ENCODE data around the gene TXNRD1.

Gene TXNRD1

DNA sequence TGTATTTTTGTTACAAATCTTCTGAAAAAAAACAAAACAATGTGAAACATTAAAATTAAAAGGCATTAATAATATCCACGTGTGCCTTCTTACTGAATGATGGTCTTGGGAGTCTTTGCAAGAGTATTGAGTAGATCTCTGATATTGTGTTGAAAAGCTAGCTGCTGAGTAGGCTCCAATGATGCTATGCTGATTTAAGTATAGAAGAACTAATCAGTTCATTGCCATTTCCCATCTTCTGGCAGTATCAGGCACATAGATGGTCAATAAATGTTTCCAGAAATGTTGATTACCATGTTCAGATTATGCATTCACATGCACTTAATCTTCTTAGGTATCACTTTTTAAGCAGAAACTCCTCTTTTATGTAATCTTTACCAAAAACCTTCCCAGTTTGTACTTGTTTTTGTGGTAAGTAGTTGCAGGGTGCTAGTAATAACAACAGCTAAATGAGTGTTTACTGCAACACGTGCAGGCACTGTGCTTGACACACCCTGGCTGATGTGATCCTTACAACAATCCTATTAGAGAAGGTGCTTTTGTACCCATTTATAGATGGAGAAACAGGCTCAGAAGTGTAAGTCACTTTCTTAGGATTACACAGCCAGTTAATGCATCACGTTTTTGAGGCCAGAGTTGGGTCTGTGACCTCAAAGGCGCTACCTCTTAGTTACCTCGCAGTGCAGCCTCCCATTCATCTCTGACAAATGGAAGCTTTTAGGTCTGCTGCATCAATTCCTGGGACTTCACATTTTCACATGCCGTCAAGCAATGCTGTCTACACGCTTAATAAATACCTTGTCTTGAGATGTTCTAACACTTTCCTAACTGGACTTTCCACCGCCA lies 134.9 kb downstream of the TXNRD1 start:
- DNase-seq (ENCODE audit: low spot score): no peak

DNA sequence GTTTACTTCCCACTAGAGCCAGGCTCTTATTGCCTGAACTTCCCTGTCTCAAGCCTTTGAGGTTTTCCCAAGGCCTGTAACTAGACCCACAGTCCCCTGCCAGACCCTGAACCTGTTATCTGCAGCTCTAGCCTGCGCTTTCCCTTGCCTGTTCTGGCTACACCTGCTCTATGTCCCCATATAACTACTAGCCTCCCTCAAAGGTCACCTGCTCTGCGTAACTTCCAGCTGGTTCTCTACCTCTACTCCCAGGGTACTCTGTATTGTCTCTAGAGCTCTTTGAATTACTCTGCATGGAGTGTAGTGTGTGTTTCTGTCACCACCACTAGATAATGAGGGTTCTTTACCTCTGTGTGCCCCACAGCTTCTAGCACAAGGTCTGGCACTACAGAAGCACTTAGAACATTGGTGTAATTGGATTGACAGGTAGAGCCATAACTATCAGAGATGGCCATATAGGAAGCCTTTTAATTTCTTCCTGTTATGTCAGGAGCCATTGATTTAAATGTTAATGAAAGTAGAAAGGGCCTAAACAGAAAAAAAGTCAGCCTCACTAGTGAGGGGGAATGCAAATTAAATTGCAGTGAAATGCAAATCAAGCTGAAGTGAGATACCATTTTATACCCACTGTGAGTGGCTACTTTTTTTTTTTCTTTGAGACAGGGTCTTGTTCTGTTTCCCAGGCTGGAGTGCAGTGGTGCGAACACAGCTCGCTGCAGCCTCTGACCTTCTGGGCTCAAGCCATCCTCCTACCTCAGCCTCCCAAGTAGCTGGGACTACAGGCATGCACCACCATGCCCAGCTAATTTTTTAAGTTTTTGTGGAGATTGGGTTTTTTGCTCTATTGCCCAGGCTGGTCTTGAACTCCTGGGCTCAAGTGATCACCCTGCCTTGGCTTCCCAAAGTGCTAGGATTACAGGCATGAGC lies 135.7 kb downstream of the TXNRD1 start:
- no peak for DNase-seq (ENCODE audit: low spot score)

- DNase-seq (ENCODE audit: low spot score): no peak
Measured at GRCh38 chr12:104352106-104352713, 136.6 kb downstream of the TXNRD1 start.

- DNase-seq (ENCODE audit: low spot score): no peak
Measured at GRCh38 chr12:104353012-104353981, 137.7 kb downstream of the TXNRD1 start.

- DNase-seq (ENCODE audit: low spot score): no peak
Measured at GRCh38 chr12:104354167-104354867, 138.7 kb downstream of the TXNRD1 start.

DNA sequence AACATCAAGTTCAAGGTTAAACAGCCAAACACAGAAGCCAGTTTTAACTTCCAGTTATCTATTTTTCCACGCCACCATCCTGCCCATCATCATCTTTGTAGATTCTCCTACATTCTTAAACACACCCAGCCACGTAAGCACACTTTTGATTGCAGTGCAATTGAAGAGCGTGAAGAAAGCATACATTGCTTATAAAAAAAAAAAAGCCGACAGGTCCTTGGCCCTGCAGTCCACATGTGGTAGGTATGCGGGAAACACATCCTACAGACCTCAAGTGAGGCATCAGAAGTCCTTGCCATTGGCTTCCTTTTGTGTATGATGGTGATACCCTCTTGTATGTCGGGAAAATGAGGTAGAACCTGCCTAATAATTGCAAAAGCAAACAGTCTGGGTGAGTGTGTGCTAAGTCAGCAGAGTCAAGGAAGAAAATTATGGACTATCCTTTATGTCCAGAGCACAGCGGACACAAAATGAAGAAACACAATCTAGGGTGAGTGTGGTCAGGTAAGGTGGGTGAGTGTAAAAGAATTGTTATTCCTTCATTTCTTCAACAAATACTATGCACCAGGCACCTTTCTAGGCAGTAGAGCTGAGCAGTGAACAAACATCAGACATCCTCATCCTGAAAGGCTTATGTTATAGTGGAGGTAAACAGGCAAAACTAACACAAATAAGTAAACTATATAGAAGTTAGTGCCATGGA lies 139.4 kb downstream of the TXNRD1 start:
- no peak for DNase-seq (ENCODE audit: low spot score)

DNA sequence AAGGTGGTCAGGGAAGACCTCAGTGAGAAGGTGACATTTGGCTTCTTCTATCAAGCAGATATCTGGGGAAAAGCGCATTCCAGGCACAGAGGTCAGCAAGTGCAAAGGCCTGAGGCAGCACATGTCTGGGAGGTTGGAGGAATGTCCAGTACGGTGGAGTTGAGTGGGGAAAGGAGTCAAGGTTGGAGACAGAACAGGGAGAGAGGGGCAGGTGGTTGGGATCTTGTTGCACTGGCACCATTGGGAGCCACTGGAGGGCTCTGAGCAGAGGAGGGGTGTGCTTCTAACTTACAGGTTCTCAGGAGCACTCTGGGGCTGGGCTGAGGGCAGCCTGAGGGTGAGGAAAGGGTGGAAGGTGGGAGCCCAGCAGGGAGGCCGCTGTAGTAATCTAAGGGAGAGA lies 140.1 kb downstream of the TXNRD1 start:
- DNase-seq (ENCODE audit: low spot score): no peak

GRCh38 chr12:104356231-104357115 lies 140.9 kb downstream of the TXNRD1 start:
- DNase-seq (ENCODE audit: low spot score): no peak

- DNase-seq (ENCODE audit: low spot score): peak; percentile 45
Measured at GRCh38 chr12:104357421-104357952, 141.9 kb downstream of the TXNRD1 start.

GRCh38 chr12:104358353-104359003 lies 142.9 kb downstream of the TXNRD1 start:
- peak; percentile 49 for DNase-seq (ENCODE audit: low spot score)

GRCh38 chr12:104359216-104359615 lies 143.6 kb downstream of the TXNRD1 start:
- DNase-seq (ENCODE audit: low spot score): no peak

DNA sequence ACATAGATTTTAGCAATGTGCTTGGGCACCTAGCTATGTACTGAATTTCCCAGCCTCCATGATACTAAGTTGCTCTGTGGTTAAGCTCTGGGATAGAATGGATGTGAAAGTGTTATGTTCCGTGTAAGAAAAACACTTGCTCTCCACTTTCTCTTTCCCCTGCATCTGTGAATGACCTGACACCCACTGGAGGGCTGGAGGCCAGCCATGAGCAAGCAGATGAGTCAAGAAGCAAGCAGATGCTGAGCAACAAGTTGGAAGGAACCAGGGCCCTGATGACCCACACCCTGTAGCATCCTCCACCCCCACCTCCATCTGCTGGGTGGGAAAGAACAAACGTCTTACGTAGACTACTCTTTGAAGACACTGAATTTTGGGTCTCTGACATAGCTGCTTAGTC lies 144.6 kb downstream of the TXNRD1 start:
- DNase-seq (ENCODE audit: low spot score): no peak

GRCh38 chr12:104360983-104361707 lies 145.6 kb downstream of the TXNRD1 start:
- no peak for DNase-seq (ENCODE audit: low spot score)

GRCh38 chr12:104365921-104366410 lies 150.4 kb downstream of the TXNRD1 start:
- DNase-seq (ENCODE audit: low spot score): no peak

DNA sequence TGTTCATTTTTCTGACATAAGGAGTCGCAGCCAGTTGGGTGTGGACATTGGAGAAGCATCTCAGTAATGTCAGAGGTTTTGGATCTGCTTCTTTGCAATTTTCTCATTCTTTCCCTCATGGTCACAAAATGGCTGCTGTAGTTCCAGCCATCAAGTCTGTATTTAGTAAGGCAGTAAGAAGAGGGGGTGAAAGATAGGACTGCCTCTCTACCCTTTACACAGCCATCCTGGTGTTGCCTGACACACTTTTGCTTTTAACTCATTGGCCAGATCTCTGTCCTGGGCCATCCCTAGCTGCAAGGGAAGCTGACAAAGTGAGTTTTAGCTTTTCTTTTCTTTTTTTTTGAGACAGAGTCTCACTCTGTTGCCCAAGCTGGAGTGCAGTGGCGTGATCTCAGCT lies 154.1 kb downstream of the TXNRD1 start:
- no peak for DNase-seq (ENCODE audit: low spot score)

- peak; percentile 58 for DNase-seq (ENCODE audit: low spot score)
Measured at GRCh38 chr12:104371043-104371870, 155.7 kb downstream of the TXNRD1 start.
